ENCODE results near the gene S100A9.
"Not testable (repeated sequence)": the region's sequence is repeated elsewhere in the genome, so short reads cannot be mapped to it uniquely, and the experiment has no call there.

S100A9 gene

GRCh38 chr1:153357853-153358690, at the start of gene S100A9:
Gene S100A9 (plus strand): TSS chr1:153357854. CDS start chr1:153358284, 430 bp downstream.
- no peak within 1 kb of the TSS; the same call in 1 of the 2 replicates for H3K27ac ChIP-seq
- TF ChIP-seq ZFX (IDR thresholded peaks at IDR 0.05) = no peak
- no peak for TF ChIP-seq CTCF (conservative IDR thresholded peaks at IDR 0.05)

- no peak overlapping the region for H3K27ac ChIP-seq
- TF ChIP-seq CTCF (conservative IDR thresholded peaks at IDR 0.05) (no peak), ZFX (IDR thresholded peaks at IDR 0.05) (no peak)
Measured at GRCh38 chr1:153308540-153308939, 49.1 kb upstream of the S100A9 start.

- TF ChIP-seq CTCF (conservative IDR thresholded peaks at IDR 0.05) (no peak), ZFX (IDR thresholded peaks at IDR 0.05) (no peak)
Measured at GRCh38 chr1:153309441-153309840, 48.2 kb upstream of the S100A9 start.

GRCh38 chr1:153310526-153310925, 47.1 kb upstream of the S100A9 start:
- no peak overlapping the region for H3K27ac ChIP-seq
- TF ChIP-seq CTCF (conservative IDR thresholded peaks at IDR 0.05) = no peak
- no peak for TF ChIP-seq ZFX (IDR thresholded peaks at IDR 0.05)

More at GRCh38 chr1:153309441-153309840, 48.2 kb upstream of the S100A9 start:
- H3K27ac ChIP-seq = no peak overlapping the region

GRCh38 chr1:153312570-153313186, 45.0 kb upstream of the S100A9 start, which contains the start of gene PGLYRP3:
Gene PGLYRP3 (minus strand): TSS chr1:153312952. CDS start chr1:153310665, 2,287 bp downstream.
- TF ChIP-seq CTCF (conservative IDR thresholded peaks at IDR 0.05) = no peak
- H3K27ac ChIP-seq = no peak within 1 kb of the TSS

GRCh38 chr1:153313288-153313687, 44.4 kb upstream of the S100A9 start:
- no peak for TF ChIP-seq ZFX (IDR thresholded peaks at IDR 0.05)
- no peak for TF ChIP-seq CTCF (conservative IDR thresholded peaks at IDR 0.05)
- H3K27ac ChIP-seq = no peak overlapping the region

GRCh38 chr1:153314388-153314787, 43.3 kb upstream of the S100A9 start:
- not testable (repeated sequence) for H3K27ac ChIP-seq

GRCh38 chr1:153316013-153316412, 41.6 kb upstream of the S100A9 start:
- not testable (repeated sequence) for H3K27ac ChIP-seq

- H3K27ac ChIP-seq = not testable (repeated sequence)
Measured at GRCh38 chr1:153318145-153318544, 39.5 kb upstream of the S100A9 start.

Measured in C4-2B (cell line).